Upper lobe of right lung (tissue), 1 donor: ENCODE measurements around the gene CDH23. TPM values are rescaled to one million over a fixed set of nuclear protein-coding genes. Genes with fewer than 3 reads are reported as not detected.
A peak's percentile ranks its signal among the peaks of the same experiment; 100 is the strongest.

ENCODE experiments used
- ATAC-seq: fragments of 200-7000 bp; cut with Tn5 transposase; one replicate; pipeline ENCODE4 v1.9.1; 2020; ENCODE audit warnings: mild to moderate bottlenecking, moderate library complexity
- DNase-seq: peaks from one replicate; pipeline ENCODE4 v3.0.0-alpha.2; 2020
- H3K27ac ChIP-seq: fragments of 200-600 bp; one replicate; pipeline ENCODE4 v1.8.0; 2022
- H3K27me3 ChIP-seq: fragments of 200-600 bp; one replicate; pipeline ENCODE4 v1.8.0; 2022; ENCODE audit warnings: mild to moderate bottlenecking
- H3K36me3 ChIP-seq: fragments of 200-600 bp; one replicate; pipeline ENCODE4 v1.8.0; 2022
- H3K4me1 ChIP-seq: fragments of 200-600 bp; one replicate; pipeline ENCODE4 v1.8.0; 2022
- H3K4me3 ChIP-seq: fragments of 200-600 bp; one replicate; pipeline ENCODE4 v1.8.0; 2022; ENCODE audit warnings: mild to moderate bottlenecking
- H3K9me3 ChIP-seq: fragments of 200-600 bp; one replicate; pipeline ENCODE4 v1.8.0; 2022
- CTCF ChIP-seq: fragments of 200-600 bp; IDR thresholded peaks from one replicate; pipeline ENCODE4 v1.8.0; 2022; ENCODE audit warnings: antibody characterized with exemption
- intact Hi-C: fragments of 100-400 bp; cut with DNase I; formaldehyde crosslinking; loops from one replicate; pipeline ENCODE4 v1.11.0; 2022
- total RNA-seq: library from RNA; stranded (reverse); fragmentation: NEBNext Ultra II Directional; extraction: Animal tissue kit (Norgen Biotek cat#: 25700); gene quantifications from one replicate; pipeline ENCODE4 v1.2.1, GENCODE V29; 2021
- donor health status: DM: no; HTN: yes; CAD: no; lungs with severe emphysema.

Gene CDH23
- total RNA-seq, 1 donor from 2014 or later = 10.9 TPM

- H3K4me3 ChIP-seq = no peak overlapping the region
- H3K4me1 ChIP-seq = no peaks in the 10 kb centered on the region
- intact Hi-C loops = no loop called here
- no peak for DNase-seq
- no peak for ATAC-seq
- H3K27ac ChIP-seq = no peak overlapping the region
- no peak for TF ChIP-seq CTCF
- no peaks in the 10 kb centered on the region for H3K27me3 ChIP-seq
- no peaks in the 10 kb centered on the region for H3K9me3 ChIP-seq
- H3K36me3 ChIP-seq = no peaks in the 10 kb centered on the region
Measured at GRCh38 chr10:71439670-71440425, 43.1 kb downstream of the CDH23 start.

GRCh38 chr10:71440506-71441035, 43.9 kb downstream of the CDH23 start:
- no peak overlapping the region for H3K27ac ChIP-seq
- H3K36me3 ChIP-seq = no peaks in the 10 kb centered on the region
- ATAC-seq (no peak), DNase-seq (peak; percentile 46)
- no peak overlapping the region for H3K4me3 ChIP-seq
- H3K4me1 ChIP-seq = no peaks in the 10 kb centered on the region
- H3K9me3 ChIP-seq = no peaks in the 10 kb centered on the region
- TF ChIP-seq CTCF = no peak
- intact Hi-C loops = no loop called here
- no peaks in the 10 kb centered on the region for H3K27me3 ChIP-seq

- no peak overlapping the region for H3K4me3 ChIP-seq
- no peak overlapping the region for H3K27ac ChIP-seq
- H3K27me3 ChIP-seq = no peaks in the 10 kb centered on the region
- H3K36me3 ChIP-seq = no peaks in the 10 kb centered on the region
- no peaks in the 10 kb centered on the region for H3K9me3 ChIP-seq
- no peak for TF ChIP-seq CTCF
- intact Hi-C loops = no loop called here
- H3K4me1 ChIP-seq = no peaks in the 10 kb centered on the region
- DNase-seq = no peak
- no peak for ATAC-seq
Measured at GRCh38 chr10:71442000-71442399, 45.3 kb downstream of the CDH23 start.

- intact Hi-C loops = no loop called here
- Histone ChIP-seq H3K36me3 (no peaks in the 10 kb centered on the region), H3K4me1 (no peaks in the 10 kb centered on the region), H3K27me3 (no peaks in the 10 kb centered on the region), H3K27ac (no peak overlapping the region), H3K4me3 (no peak overlapping the region), H3K9me3 (no peaks in the 10 kb centered on the region)
- TF ChIP-seq CTCF = no peak
- DNase-seq (no peak), ATAC-seq (no peak)
Measured at GRCh38 chr10:71442859-71443570, 46.3 kb downstream of the CDH23 start.

- Histone ChIP-seq H3K4me1 (no peaks in the 10 kb centered on the region), H3K27ac (no peak overlapping the region), H3K9me3 (no peaks in the 10 kb centered on the region), H3K27me3 (no peaks in the 10 kb centered on the region), H3K36me3 (no peaks in the 10 kb centered on the region), H3K4me3 (no peak overlapping the region)
- TF ChIP-seq CTCF = no peak
- intact Hi-C loops = no loop called here
- DNase-seq = no peak
- no peak for ATAC-seq
Measured at GRCh38 chr10:71443676-71444075, 47.0 kb downstream of the CDH23 start.
